ENCODE measurements around the gene PCBP4. TPM values are rescaled to one million over a fixed set of nuclear protein-coding genes. Genes with fewer than 3 reads are reported as not detected.

PCBP4 gene
- total RNA-seq, 1 donor from 2014 or later = 60.6 TPM

- H3K9me3 Mint-ChIP-seq (ENCODE audit: unreplicated experiment) = no peaks in the 10 kb centered on the region
- H3K4me3 Mint-ChIP-seq (ENCODE audit: unreplicated experiment) = no peak overlapping the region
- H3K27ac Mint-ChIP-seq (ENCODE audit: unreplicated experiment) = no peak overlapping the region
- no peak for DNase-seq (ENCODE audit: low spot score)
- no peaks in the 10 kb centered on the region for H3K36me3 Mint-ChIP-seq (ENCODE audit: low read depth, unreplicated experiment)
- TF ChIP-seq CTCF (IDR thresholded peaks at IDR 0.05; ENCODE audit: unreplicated experiment) = no peak
- H3K27me3 Mint-ChIP-seq (ENCODE audit: unreplicated experiment) = peaks cover 12% of the 10 kb centered on the region
- H3K4me1 Mint-ChIP-seq (ENCODE audit: unreplicated experiment) = peaks cover 17% of the 10 kb centered on the region
Observed at GRCh38 chr3:52005571-52005986, 38.3 kb upstream of the PCBP4 start.

GRCh38 chr3:52004906-52005395 lies 37.7 kb upstream of the PCBP4 start:
- H3K36me3 Mint-ChIP-seq (ENCODE audit: low read depth, unreplicated experiment) = no peaks in the 10 kb centered on the region
- TF ChIP-seq CTCF (IDR thresholded peaks at IDR 0.05; ENCODE audit: unreplicated experiment) = no peak
- H3K4me1 Mint-ChIP-seq (ENCODE audit: unreplicated experiment) = peaks cover 17% of the 10 kb centered on the region
- H3K27me3 Mint-ChIP-seq (ENCODE audit: unreplicated experiment) = peaks cover 14% of the 10 kb centered on the region
- H3K4me3 Mint-ChIP-seq (ENCODE audit: unreplicated experiment) = no peak overlapping the region
- no peak overlapping the region for H3K27ac Mint-ChIP-seq (ENCODE audit: unreplicated experiment)
- no peak for DNase-seq (ENCODE audit: low spot score)
- no peaks in the 10 kb centered on the region for H3K9me3 Mint-ChIP-seq (ENCODE audit: unreplicated experiment)

- peak; percentile 55 for DNase-seq (ENCODE audit: low spot score)
- H3K27ac Mint-ChIP-seq (ENCODE audit: unreplicated experiment) = no peak overlapping the region
- H3K4me1 Mint-ChIP-seq (ENCODE audit: unreplicated experiment) = peaks cover 17% of the 10 kb centered on the region
Observed at GRCh38 chr3:52004163-52004787, 37.0 kb upstream of the PCBP4 start.

GRCh38 chr3:52002748-52003147 lies 35.5 kb upstream of the PCBP4 start:
- no peak for DNase-seq (ENCODE audit: low spot score)
- TF ChIP-seq CTCF (IDR thresholded peaks at IDR 0.05; ENCODE audit: unreplicated experiment) = no peak
- Mint-ChIP-seq H3K4me3 (ENCODE audit: unreplicated experiment) (no peak overlapping the region), H3K36me3 (ENCODE audit: low read depth, unreplicated experiment) (no peaks in the 10 kb centered on the region), H3K9me3 (ENCODE audit: unreplicated experiment) (no peaks in the 10 kb centered on the region), H3K27ac (ENCODE audit: unreplicated experiment) (no peak overlapping the region), H3K4me1 (ENCODE audit: unreplicated experiment) (peaks cover 22% of the 10 kb centered on the region), H3K27me3 (ENCODE audit: unreplicated experiment) (peaks cover 18% of the 10 kb centered on the region)

More at GRCh38 chr3:52004163-52004787, 37.0 kb upstream of the PCBP4 start:
- Mint-ChIP-seq H3K27me3 (ENCODE audit: unreplicated experiment) (peaks cover 14% of the 10 kb centered on the region), H3K36me3 (ENCODE audit: low read depth, unreplicated experiment) (no peaks in the 10 kb centered on the region), H3K9me3 (ENCODE audit: unreplicated experiment) (no peaks in the 10 kb centered on the region), H3K4me3 (ENCODE audit: unreplicated experiment) (no peak overlapping the region)
- TF ChIP-seq CTCF (IDR thresholded peaks at IDR 0.05; ENCODE audit: unreplicated experiment) = peak; percentile 17

GRCh38 chr3:52001443-52001974 lies 34.3 kb upstream of the PCBP4 start:
- Mint-ChIP-seq H3K4me1 (ENCODE audit: unreplicated experiment) (peaks cover 23% of the 10 kb centered on the region), H3K27me3 (ENCODE audit: unreplicated experiment) (peaks cover 21% of the 10 kb centered on the region), H3K9me3 (ENCODE audit: unreplicated experiment) (no peaks in the 10 kb centered on the region), H3K36me3 (ENCODE audit: low read depth, unreplicated experiment) (no peaks in the 10 kb centered on the region), H3K4me3 (ENCODE audit: unreplicated experiment) (no peak overlapping the region), H3K27ac (ENCODE audit: unreplicated experiment) (no peak overlapping the region)
- peak; percentile 90 for TF ChIP-seq CTCF (IDR thresholded peaks at IDR 0.05; ENCODE audit: unreplicated experiment)
- DNase-seq (ENCODE audit: low spot score) = peak; percentile 87

All from endothelial cell (in vitro differentiated cells).